Parathyroid adenoma (tissue), 2 donors: ENCODE measurements around the gene MLST8.

Experiments
- H2AFZ ChIP-seq: fragments of 300-600 bp; sonication (generic); one replicate; pipeline ENCODE4 v1.7.0; 2017; ENCODE audit warnings: antibody characterized with exemption, mild to moderate bottlenecking
- H3K27ac ChIP-seq: fragments of 300-600 bp; sonication (generic); one replicate; pipeline ENCODE4 v1.7.0; 2017
- H3K27me3 ChIP-seq: fragments of 300-600 bp; sonication (generic); one replicate; pipeline ENCODE4 v1.7.0; 2017; ENCODE audit warnings: low read length; ENCODE audit not compliant: control insufficient read depth, insufficient read depth
- H3K36me3 ChIP-seq: fragments of 300-600 bp; sonication (generic); one replicate; pipeline ENCODE4 v1.7.0; 2017; ENCODE audit warnings: low read length; ENCODE audit not compliant: control insufficient read depth, insufficient read depth
- H3K4me1 ChIP-seq: fragments of 300-600 bp; sonication (generic); one replicate; pipeline ENCODE4 v1.7.0; 2017; ENCODE audit warnings: control low read depth
- H3K4me2 ChIP-seq: fragments of 300-600 bp; sonication (generic); one replicate; pipeline ENCODE4 v1.7.0; 2017; ENCODE audit warnings: low read length
- H3K4me3 ChIP-seq: fragments of 300-600 bp; sonication (generic); one replicate; pipeline ENCODE4 v1.7.0; 2017; ENCODE audit warnings: low read depth, low read length
- H3K79me2 ChIP-seq: fragments of 300-600 bp; sonication (generic); one replicate; pipeline ENCODE4 v1.7.0; 2017; ENCODE audit warnings: control low read depth
- H3K9ac ChIP-seq: fragments of 300-600 bp; sonication (generic); one replicate; pipeline ENCODE4 v1.7.0; 2017; ENCODE audit warnings: mild to moderate bottlenecking
- H3K9me3 ChIP-seq: fragments of 300-600 bp; sonication (generic); one replicate; pipeline ENCODE4 v1.7.0; 2017; ENCODE audit warnings: low read length; ENCODE audit not compliant: control insufficient read depth
- CTCF ChIP-seq: fragments of 300-600 bp; sonication (generic); IDR thresholded peaks from one replicate; pipeline ENCODE4 v1.7.0; 2017; ENCODE audit warnings: antibody characterized with exemption, mild to moderate bottlenecking
- donor health status: primary hyperparathyroidism.

Gene MLST8

GRCh38 chr16:2209258-2210008, 4.2 kb downstream of the MLST8 start:
- Histone ChIP-seq H2AFZ (no peak overlapping the region), H3K27me3 (no peaks in the 10 kb centered on the region), H3K9me3 (no peaks in the 10 kb centered on the region), H3K36me3 (no peaks in the 10 kb centered on the region), H3K27ac (no peak overlapping the region), H3K9ac (no peak overlapping the region), H3K79me2 (no peaks in the 10 kb centered on the region), H3K4me2 (no peak overlapping the region), H3K4me1 (peaks cover 25% of the 10 kb centered on the region), H3K4me3 (no peak overlapping the region)
- no peak for TF ChIP-seq CTCF

DNA sequence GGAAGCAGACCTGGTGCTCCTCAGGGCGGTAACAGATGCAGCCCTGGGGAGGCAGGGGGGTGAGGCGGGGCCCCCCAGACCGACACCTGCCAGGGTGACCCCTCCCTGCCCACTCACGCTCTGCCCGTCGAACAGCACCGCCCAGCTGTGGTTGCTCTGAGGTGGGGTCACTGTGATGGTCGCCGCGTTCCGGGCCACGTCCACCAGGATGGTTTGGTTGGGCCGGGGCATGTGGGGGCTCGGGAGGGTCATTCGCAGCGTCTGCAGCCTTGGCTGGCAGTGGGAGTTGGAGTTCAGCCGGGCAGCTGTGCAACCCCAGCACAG, 4.7 kb downstream of the MLST8 start:
- TF ChIP-seq CTCF, result no peak
- Histone ChIP-seq H3K4me3 (no peak overlapping the region), H3K4me2 (no peak overlapping the region), H3K9ac (no peak overlapping the region), H3K79me2 (no peaks in the 10 kb centered on the region), H3K27ac (no peak overlapping the region), H3K9me3 (no peaks in the 10 kb centered on the region), H3K27me3 (no peaks in the 10 kb centered on the region), H3K36me3 (no peaks in the 10 kb centered on the region), H3K4me1 (peaks cover 23% of the 10 kb centered on the region), H2AFZ (no peak overlapping the region)

DNA sequence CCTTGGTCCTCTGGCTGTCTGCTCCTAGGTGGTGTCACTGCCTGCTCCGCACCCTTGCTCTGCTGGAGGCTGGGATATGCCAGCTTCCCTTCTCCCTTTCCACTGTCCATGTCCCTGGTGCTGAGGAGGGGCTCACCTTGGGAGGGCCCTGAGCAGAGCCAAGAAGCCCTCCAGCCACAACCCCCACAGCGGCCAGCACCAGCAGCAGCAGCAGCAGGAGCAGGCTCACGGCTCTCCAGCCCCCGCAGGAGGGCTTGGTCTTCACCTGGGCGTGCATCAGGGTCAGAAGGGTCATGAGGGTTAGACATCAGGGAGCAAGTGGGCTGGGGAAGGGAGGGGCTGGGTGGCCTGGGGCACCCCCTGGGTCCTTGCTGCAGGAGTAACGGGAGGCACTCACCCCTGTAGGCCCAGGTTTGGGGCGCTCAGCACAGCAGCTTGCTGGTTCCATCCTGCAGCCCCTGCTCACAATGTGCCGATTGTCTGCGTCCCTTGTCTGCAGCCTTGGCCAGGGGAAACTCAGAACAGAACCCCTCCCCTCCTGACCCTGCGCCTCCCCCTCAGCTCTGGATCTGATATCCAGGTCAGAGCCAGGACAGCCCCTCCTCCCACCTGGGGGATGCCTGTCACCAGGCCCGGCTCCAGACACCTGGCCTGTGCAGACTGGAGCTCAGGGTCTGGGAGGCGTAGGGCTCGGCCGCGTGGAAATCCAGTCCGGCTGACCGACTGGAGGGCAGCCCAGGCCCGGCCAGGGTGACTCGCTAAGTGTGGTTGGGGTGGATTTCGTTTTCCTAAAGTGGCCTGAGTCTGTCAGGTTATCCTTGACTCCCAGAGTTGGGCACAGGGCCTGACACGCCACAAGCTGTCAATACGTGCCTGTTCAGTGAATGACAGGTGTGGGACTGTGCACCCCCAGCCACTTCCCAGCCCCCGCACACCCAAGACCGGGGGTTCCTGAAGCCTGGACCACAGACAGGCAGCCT, 5.4 kb downstream of the MLST8 start, which contains the start of gene BRICD5:
Gene BRICD5, minus strand, starts transcription at position 478 of the 980 bp plus-strand sequence. Its CDS starts 30 bp downstream, at position 448.
- H3K79me2 ChIP-seq, result no peaks in the 10 kb centered on the region
- H2AFZ ChIP-seq, result no peak within 1 kb of the TSS
- peaks cover 23% of the 10 kb centered on the region for H3K4me1 ChIP-seq
- H3K27me3 ChIP-seq, result no peaks in the 10 kb centered on the region
- H3K36me3 ChIP-seq, result no peaks in the 10 kb centered on the region
- peak within 1 kb of the TSS; percentile 61 for H3K27ac ChIP-seq
- H3K9ac ChIP-seq, result no peak within 1 kb of the TSS
- H3K4me2 ChIP-seq, result no peak within 1 kb of the TSS
- no peak within 1 kb of the TSS for H3K4me3 ChIP-seq
- TF ChIP-seq CTCF, result no peak
- no peaks in the 10 kb centered on the region for H3K9me3 ChIP-seq

DNA sequence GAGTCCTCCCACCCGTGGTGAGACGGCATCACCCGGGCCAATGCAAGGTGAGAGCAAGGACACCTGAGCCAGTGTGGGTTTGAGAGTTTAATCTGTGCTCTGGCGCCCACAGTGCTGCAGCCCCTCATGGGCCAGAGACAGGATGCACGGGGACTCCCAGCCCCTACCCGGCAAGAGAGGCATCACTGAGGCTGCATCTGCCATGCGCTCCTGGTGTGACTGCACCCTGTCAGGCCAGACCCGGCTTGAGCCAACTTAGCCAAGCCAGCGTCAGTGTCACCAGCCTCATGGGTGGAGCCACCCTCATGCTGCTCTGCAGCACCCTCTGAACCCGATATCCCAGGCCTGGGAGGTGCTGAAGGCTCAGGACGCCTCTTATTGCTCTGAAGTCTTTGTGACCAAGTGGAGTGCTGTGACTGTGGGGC, 6.7 kb downstream of the MLST8 start:
- no peak for TF ChIP-seq CTCF
- Histone ChIP-seq H3K27ac (peak overlapping the region; percentile 61), H3K27me3 (no peaks in the 10 kb centered on the region), H3K9me3 (no peaks in the 10 kb centered on the region), H3K4me1 (peaks cover 23% of the 10 kb centered on the region), H3K36me3 (no peaks in the 10 kb centered on the region), H2AFZ (no peak overlapping the region), H3K4me2 (peak overlapping the region; percentile 29), H3K79me2 (no peaks in the 10 kb centered on the region), H3K9ac (no peak overlapping the region), H3K4me3 (peak overlapping the region; percentile 19)
